HG03095 (cell line): ENCODE measurements around the gene CYP3A7.
"Not testable (repeated sequence)": the region's sequence is repeated elsewhere in the genome, so short reads cannot be mapped to it uniquely, and the experiment has no call there.

Experiments used
- ATAC-seq: cut with Tn5 transposase; IDR thresholded peaks from one replicate; pipeline ENCODE4 v1.9.1; 2021; ENCODE audit warnings: moderate library complexity; ENCODE audit not compliant: unreplicated experiment

CYP3A7 gene

DNA sequence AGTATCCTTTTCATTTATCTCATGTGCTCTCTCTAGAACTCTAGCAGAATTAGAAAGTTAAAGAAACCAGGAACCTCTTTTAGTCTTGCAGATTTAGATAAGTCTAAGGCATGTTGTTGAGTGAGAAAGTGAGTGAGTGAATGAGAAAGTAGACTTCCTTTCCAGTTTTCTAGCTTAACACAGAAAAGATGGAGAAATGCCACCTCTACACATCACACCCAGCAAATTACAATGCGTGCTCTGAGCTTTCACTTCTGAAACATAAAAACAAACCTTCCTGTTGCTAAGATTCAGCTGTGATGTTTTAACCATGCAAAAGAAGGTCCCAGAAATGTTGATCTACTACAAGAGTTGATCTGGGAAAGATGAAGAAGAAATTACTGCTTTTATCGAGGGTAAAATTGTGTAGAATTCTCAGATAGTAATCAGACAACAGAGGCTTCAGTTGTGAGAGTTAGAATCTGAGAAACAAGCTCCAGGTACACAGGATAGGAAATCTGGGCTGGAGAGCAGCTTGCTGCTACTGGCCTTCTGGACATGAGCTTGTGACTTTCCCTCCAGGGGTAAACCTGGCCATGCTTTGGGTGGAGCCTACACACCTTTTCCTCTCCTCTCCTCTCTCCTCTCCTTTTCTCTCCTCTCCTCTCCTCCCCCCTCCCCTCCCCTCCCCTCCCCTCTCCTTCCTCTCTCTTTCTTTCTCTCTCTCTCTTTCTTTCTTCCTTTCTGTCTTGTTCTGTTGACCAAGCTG lies 59.8 kb downstream of the CYP3A7 start:
- no peak for ATAC-seq

GRCh38 chr7:99672573-99672972 lies 62.4 kb downstream of the CYP3A7 start:
- ATAC-seq, result no peak

DNA sequence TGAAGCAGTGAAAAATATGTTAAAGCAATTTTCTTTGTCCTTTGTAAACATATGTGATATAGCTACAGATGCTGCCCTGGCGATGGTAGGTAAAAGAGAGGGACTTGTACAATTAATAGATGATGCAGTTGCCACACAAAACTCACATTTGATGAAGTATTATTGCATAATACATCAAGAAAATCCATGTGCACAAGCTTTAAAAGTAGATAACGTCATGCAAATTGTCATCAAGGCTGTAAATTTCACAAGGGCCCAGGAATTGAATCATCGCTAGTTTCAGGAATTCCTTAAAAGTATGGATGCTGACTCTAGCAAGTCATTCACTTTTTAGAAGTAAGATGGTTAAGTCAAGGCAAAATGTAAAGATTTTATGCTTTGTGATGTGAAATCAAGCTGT lies 65.2 kb downstream of the CYP3A7 start:
- no peak for ATAC-seq

GRCh38 chr7:99668541-99668940 lies 66.5 kb downstream of the CYP3A7 start:
- ATAC-seq, result no peak

GRCh38 chr7:99667179-99667578 lies 67.8 kb downstream of the CYP3A7 start:
- no peak for ATAC-seq

DNA sequence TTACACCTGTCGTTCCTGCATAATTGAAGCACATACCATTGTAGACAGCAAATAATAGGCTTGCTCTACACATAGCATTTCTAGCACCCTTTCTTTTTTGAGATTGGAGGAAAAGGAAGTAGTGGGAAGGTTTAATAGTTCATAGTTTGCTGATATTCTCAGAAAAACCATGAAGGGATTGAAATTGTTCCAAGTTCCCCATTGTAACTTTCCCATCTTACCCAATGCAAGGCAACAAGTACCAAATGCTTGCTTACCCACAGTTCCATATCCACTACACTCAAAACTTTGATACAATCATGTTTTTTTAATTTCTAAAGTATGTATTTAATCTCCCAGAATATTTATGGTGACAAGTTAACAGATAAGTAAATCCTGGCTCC lies 69.0 kb downstream of the CYP3A7 start:
- no peak for ATAC-seq

- no peak for ATAC-seq
Observed at GRCh38 chr7:99665312-99666012, 69.5 kb downstream of the CYP3A7 start.

DNA sequence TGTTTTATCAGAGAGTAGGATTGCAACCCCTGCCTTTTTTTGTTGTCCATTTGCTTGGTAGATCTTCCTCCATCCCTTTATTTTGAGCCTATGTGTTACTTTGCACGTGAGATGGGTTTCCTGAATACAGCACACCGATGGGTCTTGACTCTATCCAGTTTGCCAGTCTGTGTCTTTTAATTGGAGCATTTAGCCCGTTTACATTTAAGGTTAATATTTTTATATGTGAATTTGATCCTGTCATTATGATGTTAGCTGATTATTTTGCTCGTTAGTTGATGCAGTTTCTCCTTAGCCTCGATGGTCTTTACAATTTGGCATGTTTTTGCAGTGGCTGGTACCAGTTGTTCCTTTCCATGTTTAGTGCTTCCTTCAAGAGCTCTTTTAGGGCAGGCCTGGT lies 77.1 kb downstream of the CYP3A7 start:
- ATAC-seq, result not testable (repeated sequence)
